ENCODE measurements around the gene UBFD1.
"Not testable (repeated sequence)": the region's sequence is repeated elsewhere in the genome, so short reads cannot be mapped to it uniquely, and the experiment has no call there.

The UBFD1 gene

GRCh38 chr16:23556881-23557778 lies at the start of gene UBFD1, which contains the start of gene EARS2:
TSS of gene UBFD1 (plus strand) at chr16:23557727. CDS start at chr16:23557743, 16 bp downstream.
TSS of gene EARS2 (minus strand) at chr16:23557350. CDS start at chr16:23557343, 7 bp downstream.
- DNase-seq = peak; percentile 95

GRCh38 chr16:23508589-23509440 lies 48.7 kb upstream of the UBFD1 start:
- no peak for DNase-seq

- no peak for DNase-seq
Observed at GRCh38 chr16:23509441-23509754, 48.1 kb upstream of the UBFD1 start.

GRCh38 chr16:23509782-23510163 lies 47.8 kb upstream of the UBFD1 start:
- DNase-seq = no peak

- DNase-seq = peak; percentile 71
Observed at GRCh38 chr16:23510164-23510914, 47.2 kb upstream of the UBFD1 start, which contains the start of gene GGA2. TSS of gene GGA2 (minus strand) at chr16:23510494. CDS start at chr16:23510411, 83 bp downstream.

GRCh38 chr16:23510915-23511270 lies 46.6 kb upstream of the UBFD1 start:
- not testable (repeated sequence) for DNase-seq

GRCh38 chr16:23511731-23512130 lies 45.8 kb upstream of the UBFD1 start:
- DNase-seq = no peak

- DNase-seq = no peak
Observed at GRCh38 chr16:23512168-23512695, 45.3 kb upstream of the UBFD1 start.

GRCh38 chr16:23514381-23515152 lies 43.0 kb upstream of the UBFD1 start:
- no peak for DNase-seq

GRCh38 chr16:23515881-23516280 lies 41.6 kb upstream of the UBFD1 start:
- DNase-seq = no peak

- no peak for DNase-seq
Observed at GRCh38 chr16:23516366-23517137, 41.0 kb upstream of the UBFD1 start.

GRCh38 chr16:23518435-23518891 lies 39.1 kb upstream of the UBFD1 start:
- no peak for DNase-seq

GRCh38 chr16:23519282-23519681 lies 38.2 kb upstream of the UBFD1 start:
- DNase-seq = no peak

GRCh38 chr16:23520500-23520899 lies 37.0 kb upstream of the UBFD1 start:
- DNase-seq = no peak

- no peak for DNase-seq
Observed at GRCh38 chr16:23521037-23521743, 36.3 kb upstream of the UBFD1 start.

- DNase-seq = no peak
Observed at GRCh38 chr16:23521965-23522364, 35.6 kb upstream of the UBFD1 start.

- no peak for DNase-seq
Observed at GRCh38 chr16:23523321-23523720, 34.2 kb upstream of the UBFD1 start.

GRCh38 chr16:23523876-23524385 lies 33.6 kb upstream of the UBFD1 start:
- DNase-seq = no peak

GRCh38 chr16:23524886-23525285 lies 32.6 kb upstream of the UBFD1 start:
- no peak for DNase-seq
